Measurements from ENCODE around the gene TIGD1.
"Not testable (repeated sequence)": the region's sequence is repeated elsewhere in the genome, so short reads cannot be mapped to it uniquely, and the experiment has no call there.

Gene TIGD1

GRCh38 chr2:232577841-232578240, 27.5 kb upstream of the TIGD1 start:
- DNase-seq (ENCODE audit: low read depth): no peak
- H3K4me3 ChIP-seq (replicated peaks; ENCODE audit: low read depth, low read length): no peak overlapping the region
- no peak for TF ChIP-seq CTCF (IDR thresholded peaks at IDR 0.05; ENCODE audit: low read length, missing control alignments)

- DNase-seq (ENCODE audit: low read depth): peak; percentile 23
- no peak for TF ChIP-seq CTCF (IDR thresholded peaks at IDR 0.05; ENCODE audit: low read length, missing control alignments)
- H3K4me3 ChIP-seq (replicated peaks; ENCODE audit: low read depth, low read length): no peak overlapping the region
These were observed 26.6 kb upstream of the TIGD1 start for GRCh38 chr2:232576995-232577394.

DNA sequence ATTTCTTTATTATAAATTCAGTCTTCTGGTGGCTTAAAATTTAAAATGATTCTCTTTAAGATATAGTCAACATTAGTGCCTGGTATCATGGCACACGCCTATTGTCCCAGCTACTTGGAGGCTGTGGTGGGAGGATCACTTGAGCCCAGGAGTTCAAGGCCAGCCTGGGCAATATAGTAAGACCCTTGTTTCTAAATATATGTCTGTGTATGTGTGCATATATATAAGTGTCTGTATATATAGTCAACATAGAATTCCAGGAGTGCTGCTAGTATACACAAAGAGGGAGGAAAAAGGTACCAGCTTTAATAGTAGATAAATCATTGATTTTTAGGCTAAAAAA, 25.0 kb upstream of the TIGD1 start:
- TF ChIP-seq CTCF (IDR thresholded peaks at IDR 0.05; ENCODE audit: low read length, missing control alignments): no peak
- no peak for DNase-seq (ENCODE audit: low read depth)
- H3K4me3 ChIP-seq (replicated peaks; ENCODE audit: low read depth, low read length): no peak overlapping the region

- no peak for TF ChIP-seq CTCF (IDR thresholded peaks at IDR 0.05; ENCODE audit: low read length, missing control alignments)
- no peak overlapping the region for H3K4me3 ChIP-seq (replicated peaks; ENCODE audit: low read depth, low read length)
- DNase-seq (ENCODE audit: low read depth): no peak
These were observed 24.5 kb upstream of the TIGD1 start for GRCh38 chr2:232574674-232575403.

- TF ChIP-seq CTCF (IDR thresholded peaks at IDR 0.05; ENCODE audit: low read length, missing control alignments): no peak
- no peak overlapping the region for H3K4me3 ChIP-seq (replicated peaks; ENCODE audit: low read depth, low read length)
- no peak for DNase-seq (ENCODE audit: low read depth)
These were observed 23.5 kb upstream of the TIGD1 start for GRCh38 chr2:232573771-232574435.

- H3K4me3 ChIP-seq (replicated peaks; ENCODE audit: low read depth, low read length): no peak overlapping the region
- no peak for TF ChIP-seq CTCF (IDR thresholded peaks at IDR 0.05; ENCODE audit: low read length, missing control alignments)
- DNase-seq (ENCODE audit: low read depth): no peak
These were observed 22.7 kb upstream of the TIGD1 start for GRCh38 chr2:232573042-232573441.

- H3K4me3 ChIP-seq (replicated peaks; ENCODE audit: low read depth, low read length): no peak overlapping the region
- DNase-seq (ENCODE audit: low read depth): no peak
- no peak for TF ChIP-seq CTCF (IDR thresholded peaks at IDR 0.05; ENCODE audit: low read length, missing control alignments)
These were observed 20.7 kb upstream of the TIGD1 start for GRCh38 chr2:232571026-232571474.

GRCh38 chr2:232570481-232570880, 20.1 kb upstream of the TIGD1 start:
- H3K4me3 ChIP-seq (replicated peaks; ENCODE audit: low read depth, low read length); DNase-seq (ENCODE audit: low read depth): not testable (repeated sequence)
